ENCODE data around the gene KRTAP4-9.

DNA sequence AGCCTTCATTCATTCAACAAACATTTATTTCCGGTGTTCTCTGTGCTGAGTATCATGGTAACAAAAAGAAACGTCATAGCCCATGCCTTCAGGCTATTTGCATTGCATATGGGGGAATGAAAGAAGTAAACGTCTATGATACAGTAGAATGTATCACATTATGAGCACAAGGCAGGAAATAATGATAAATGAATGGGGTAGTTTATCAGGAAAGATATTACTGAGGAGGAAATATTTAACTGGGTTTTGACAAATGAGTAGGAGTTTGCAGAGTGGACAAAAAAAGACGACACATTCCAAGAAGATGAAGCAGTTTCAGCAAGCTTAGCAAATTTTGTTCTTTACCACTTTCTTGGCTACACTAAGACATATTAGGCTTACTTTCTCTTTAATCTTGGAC, 22.6 kb upstream of the KRTAP4-9 start:
- TF ChIP-seq CEBPB (tag; IDR thresholded peaks at IDR 0.05) (no peak), TCF7L2 (IDR thresholded peaks at IDR 0.05; ENCODE audit: low read depth, low read length) (no peak), EZH2 (IDR thresholded peaks at IDR 0.05; ENCODE audit: borderline replicate concordance, low read depth, low read length) (no peak), CHD2 (IDR thresholded peaks at IDR 0.05; ENCODE audit: low read depth, low read length) (no peak), ZSCAN32 (CRISPR knock-in tag; IDR thresholded peaks at IDR 0.05) (no peak), POLR2AphosphoS5 (IDR thresholded peaks at IDR 0.05; ENCODE audit: control insufficient read depth, insufficient read depth, low read depth, low read length) (no peak), HNRNPL (IDR thresholded peaks at IDR 0.05; ENCODE audit: low read depth, low read length) (no peak), ZKSCAN1 (IDR thresholded peaks at IDR 0.05; ENCODE audit: low read depth, low read length) (no peak), FOXA1 (IDR thresholded peaks at IDR 0.05; ENCODE audit: borderline replicate concordance) (no peak), FOXP1 (CRISPR knock-in tag; IDR thresholded peaks at IDR 0.05) (no peak)
- TF ChIP-seq, protein P1, sequence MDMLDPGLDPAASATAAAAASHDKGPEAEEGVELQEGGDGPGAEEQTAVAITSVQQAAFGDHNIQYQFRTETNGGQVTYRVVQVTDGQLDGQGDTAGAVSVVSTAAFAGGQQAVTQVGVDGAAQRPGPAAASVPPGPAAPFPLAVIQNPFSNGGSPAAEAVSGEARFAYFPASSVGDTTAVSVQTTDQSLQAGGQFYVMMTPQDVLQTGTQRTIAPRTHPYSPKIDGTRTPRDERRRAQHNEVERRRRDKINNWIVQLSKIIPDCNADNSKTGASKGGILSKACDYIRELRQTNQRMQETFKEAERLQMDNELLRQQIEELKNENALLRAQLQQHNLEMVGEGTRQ (CRISPR knock-in tag; IDR thresholded peaks at IDR 0.05): no peak
- TF ChIP-seq, protein P2, sequence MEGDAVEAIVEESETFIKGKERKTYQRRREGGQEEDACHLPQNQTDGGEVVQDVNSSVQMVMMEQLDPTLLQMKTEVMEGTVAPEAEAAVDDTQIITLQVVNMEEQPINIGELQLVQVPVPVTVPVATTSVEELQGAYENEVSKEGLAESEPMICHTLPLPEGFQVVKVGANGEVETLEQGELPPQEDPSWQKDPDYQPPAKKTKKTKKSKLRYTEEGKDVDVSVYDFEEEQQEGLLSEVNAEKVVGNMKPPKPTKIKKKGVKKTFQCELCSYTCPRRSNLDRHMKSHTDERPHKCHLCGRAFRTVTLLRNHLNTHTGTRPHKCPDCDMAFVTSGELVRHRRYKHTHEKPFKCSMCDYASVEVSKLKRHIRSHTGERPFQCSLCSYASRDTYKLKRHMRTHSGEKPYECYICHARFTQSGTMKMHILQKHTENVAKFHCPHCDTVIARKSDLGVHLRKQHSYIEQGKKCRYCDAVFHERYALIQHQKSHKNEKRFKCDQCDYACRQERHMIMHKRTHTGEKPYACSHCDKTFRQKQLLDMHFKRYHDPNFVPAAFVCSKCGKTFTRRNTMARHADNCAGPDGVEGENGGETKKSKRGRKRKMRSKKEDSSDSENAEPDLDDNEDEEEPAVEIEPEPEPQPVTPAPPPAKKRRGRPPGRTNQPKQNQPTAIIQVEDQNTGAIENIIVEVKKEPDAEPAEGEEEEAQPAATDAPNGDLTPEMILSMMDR (IDR thresholded peaks at IDR 0.05 in 2 of 3, conservative IDR thresholded peaks at IDR 0.05 in 1 of 3; ENCODE audit: insufficient read depth in 2 of 3, low read depth in 1 of 3, low read length in 3 of 3): no peak
